Vagina (tissue), 2 donors: ENCODE measurements around the gene ZNF358.

ENCODE experiments used
- POLR2A ChIP-seq, 2 donors: fragments of 450-650 bp; IDR thresholded peaks; one replicate each; pipeline ENCODE4 v1.6.1; 2017; ENCODE audit warnings: antibody characterized with exemption in 2 of 2, mild to moderate bottlenecking in 2 of 2, moderate library complexity in 2 of 2
- POLR2AphosphoS5 ChIP-seq, 2 donors: sonication (generic); formaldehyde crosslinking; IDR thresholded peaks; one replicate each; pipeline ENCODE4 v1.9.0; 2017; ENCODE audit warnings: antibody characterized with exemption in 2 of 2, mild to moderate bottlenecking in 2 of 2, low read depth in 1 of 2; ENCODE audit not compliant: insufficient read depth in 1 of 2
- TF ChIP-seq, protein P1 (sequence below), 3 experiments: fragments of 450-650 bp in 2 of 3; fragments of 200-600 bp in 1 of 3; sonication (generic) in 1 of 3; IDR thresholded peaks; one replicate each; pipeline ENCODE4 v1.5.1; 2017 to 2019; ENCODE audit warnings: antibody characterized with exemption in 3 of 3, mild to moderate bottlenecking in 2 of 3, moderate library complexity in 2 of 3

- TF ChIP-seq, protein P1, sequence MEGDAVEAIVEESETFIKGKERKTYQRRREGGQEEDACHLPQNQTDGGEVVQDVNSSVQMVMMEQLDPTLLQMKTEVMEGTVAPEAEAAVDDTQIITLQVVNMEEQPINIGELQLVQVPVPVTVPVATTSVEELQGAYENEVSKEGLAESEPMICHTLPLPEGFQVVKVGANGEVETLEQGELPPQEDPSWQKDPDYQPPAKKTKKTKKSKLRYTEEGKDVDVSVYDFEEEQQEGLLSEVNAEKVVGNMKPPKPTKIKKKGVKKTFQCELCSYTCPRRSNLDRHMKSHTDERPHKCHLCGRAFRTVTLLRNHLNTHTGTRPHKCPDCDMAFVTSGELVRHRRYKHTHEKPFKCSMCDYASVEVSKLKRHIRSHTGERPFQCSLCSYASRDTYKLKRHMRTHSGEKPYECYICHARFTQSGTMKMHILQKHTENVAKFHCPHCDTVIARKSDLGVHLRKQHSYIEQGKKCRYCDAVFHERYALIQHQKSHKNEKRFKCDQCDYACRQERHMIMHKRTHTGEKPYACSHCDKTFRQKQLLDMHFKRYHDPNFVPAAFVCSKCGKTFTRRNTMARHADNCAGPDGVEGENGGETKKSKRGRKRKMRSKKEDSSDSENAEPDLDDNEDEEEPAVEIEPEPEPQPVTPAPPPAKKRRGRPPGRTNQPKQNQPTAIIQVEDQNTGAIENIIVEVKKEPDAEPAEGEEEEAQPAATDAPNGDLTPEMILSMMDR (IDR thresholded peaks at IDR 0.05): no peak
- TF ChIP-seq POLR2AphosphoS5 (IDR thresholded peaks at IDR 0.05; ENCODE audit: insufficient read depth in 1 of 2, low read depth in 1 of 2) (no peak), POLR2A (IDR thresholded peaks at IDR 0.05) (no peak)
Observed at GRCh38 chr19:7535998-7536695, 20.2 kb downstream of the ZNF358 start.
